Keratinocyte (primary cell): ENCODE results near the gene LCMT1.

Experiments used
- CTCF ChIP-seq, 3 experiments: IDR thresholded peaks in 1 of 3; conservative IDR thresholded peaks in 1 of 3; optimal IDR thresholded peaks in 1 of 3; 2 replicates in 2 of 3; 3 replicates in 1 of 3; pipeline versions ENCODE3 to v1.5.1; 2011; ENCODE audit warnings: low read length in 3 of 3, mild to moderate bottlenecking in 3 of 3, moderate library complexity in 2 of 3, control low read depth in 1 of 3, inconsistent platforms in 1 of 3; ENCODE audit not compliant: insufficient read depth in 2 of 3; ENCODE audit errors: extremely low read depth in 1 of 3
- EZH2 ChIP-seq: IDR thresholded peaks from one replicate; pipeline ENCODE4 v1.6.1; 2012; ENCODE audit warnings: inconsistent platforms, mild to moderate bottlenecking, low read length, moderate library complexity

DNA sequence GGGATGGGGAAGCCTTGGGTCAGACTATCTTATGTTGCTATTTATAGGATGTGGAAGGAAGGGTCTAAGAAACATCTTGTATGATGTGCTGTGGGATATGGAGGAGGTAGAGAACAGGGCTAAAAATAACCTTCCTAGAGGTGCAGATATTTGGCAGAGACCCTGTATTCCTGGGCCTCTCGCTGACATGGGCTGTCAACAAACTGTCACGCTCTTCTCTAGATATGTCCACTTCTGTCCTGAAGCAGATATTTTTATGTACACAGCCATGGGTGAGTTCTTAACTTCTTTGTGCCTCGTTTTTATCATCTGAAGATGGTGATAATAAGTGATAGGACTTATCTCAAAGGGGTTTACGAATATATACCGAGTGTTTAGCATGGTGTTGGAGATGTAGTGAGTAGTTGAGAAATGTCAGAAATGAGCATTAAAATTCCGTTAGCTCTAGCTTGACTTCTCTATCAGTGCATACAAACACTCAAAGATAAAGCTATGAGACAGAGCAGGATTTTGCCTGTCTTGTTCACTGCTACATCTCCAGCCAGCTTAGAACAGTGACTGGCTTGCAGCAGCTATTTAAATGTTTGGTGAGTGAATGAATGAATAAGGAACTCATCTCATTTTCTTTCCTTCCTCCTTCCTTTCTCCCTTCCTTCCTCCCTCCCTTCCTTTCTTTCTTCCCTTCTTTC, 102.3 kb downstream of the LCMT1 start:
- TF ChIP-seq CTCF (optimal IDR thresholded peaks at IDR 0.05 in 1 of 3, IDR thresholded peaks at IDR 0.05 in 1 of 3, conservative IDR thresholded peaks at IDR 0.05 in 1 of 3; ENCODE audit: extremely low read depth in 1 of 3, insufficient read depth in 2 of 3, low read length in 3 of 3) (no peak), EZH2 (no peak)
